ENCODE measurements around the gene PC.
"Not testable (repeated sequence)": the region's sequence is repeated elsewhere in the genome, so short reads cannot be mapped to it uniquely, and the experiment has no call there.

The PC gene, protein sequence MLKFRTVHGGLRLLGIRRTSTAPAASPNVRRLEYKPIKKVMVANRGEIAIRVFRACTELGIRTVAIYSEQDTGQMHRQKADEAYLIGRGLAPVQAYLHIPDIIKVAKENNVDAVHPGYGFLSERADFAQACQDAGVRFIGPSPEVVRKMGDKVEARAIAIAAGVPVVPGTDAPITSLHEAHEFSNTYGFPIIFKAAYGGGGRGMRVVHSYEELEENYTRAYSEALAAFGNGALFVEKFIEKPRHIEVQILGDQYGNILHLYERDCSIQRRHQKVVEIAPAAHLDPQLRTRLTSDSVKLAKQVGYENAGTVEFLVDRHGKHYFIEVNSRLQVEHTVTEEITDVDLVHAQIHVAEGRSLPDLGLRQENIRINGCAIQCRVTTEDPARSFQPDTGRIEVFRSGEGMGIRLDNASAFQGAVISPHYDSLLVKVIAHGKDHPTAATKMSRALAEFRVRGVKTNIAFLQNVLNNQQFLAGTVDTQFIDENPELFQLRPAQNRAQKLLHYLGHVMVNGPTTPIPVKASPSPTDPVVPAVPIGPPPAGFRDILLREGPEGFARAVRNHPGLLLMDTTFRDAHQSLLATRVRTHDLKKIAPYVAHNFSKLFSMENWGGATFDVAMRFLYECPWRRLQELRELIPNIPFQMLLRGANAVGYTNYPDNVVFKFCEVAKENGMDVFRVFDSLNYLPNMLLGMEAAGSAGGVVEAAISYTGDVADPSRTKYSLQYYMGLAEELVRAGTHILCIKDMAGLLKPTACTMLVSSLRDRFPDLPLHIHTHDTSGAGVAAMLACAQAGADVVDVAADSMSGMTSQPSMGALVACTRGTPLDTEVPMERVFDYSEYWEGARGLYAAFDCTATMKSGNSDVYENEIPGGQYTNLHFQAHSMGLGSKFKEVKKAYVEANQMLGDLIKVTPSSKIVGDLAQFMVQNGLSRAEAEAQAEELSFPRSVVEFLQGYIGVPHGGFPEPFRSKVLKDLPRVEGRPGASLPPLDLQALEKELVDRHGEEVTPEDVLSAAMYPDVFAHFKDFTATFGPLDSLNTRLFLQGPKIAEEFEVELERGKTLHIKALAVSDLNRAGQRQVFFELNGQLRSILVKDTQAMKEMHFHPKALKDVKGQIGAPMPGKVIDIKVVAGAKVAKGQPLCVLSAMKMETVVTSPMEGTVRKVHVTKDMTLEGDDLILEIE

DNA sequence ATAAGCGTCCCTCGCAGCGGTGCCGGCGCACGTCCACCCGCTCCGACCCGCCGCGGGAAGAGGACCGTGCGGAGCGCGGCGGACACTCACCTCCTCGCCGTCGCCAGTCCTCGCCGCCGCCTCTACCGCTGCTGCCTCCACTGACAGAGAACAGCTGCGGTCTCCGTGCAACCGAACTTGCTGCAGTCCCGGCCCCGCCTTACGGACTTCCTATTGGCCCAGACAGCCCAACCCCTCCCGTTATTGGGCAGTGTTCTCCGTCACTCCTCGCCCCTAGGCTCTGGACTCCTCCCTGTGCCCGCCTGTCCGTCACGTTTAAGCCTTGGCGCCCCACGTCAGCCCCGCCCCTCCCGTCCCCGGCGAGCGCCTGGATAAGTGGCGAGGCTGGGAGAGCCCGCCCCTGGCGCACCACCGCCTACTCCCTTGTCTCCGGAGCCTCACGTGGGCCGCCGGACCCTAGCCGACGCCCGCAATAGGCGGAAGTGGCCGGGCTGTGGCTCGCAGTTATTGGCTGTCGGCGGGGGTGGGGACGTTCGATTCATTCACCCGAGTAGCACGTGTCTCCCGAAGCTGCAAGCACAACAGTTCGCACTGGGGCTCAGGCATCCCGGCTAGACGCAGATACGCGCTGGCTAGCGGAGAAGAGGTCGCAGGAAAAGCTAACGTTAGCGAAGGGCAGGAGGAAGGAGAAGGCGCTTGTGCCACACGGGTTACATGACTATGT lies at the start of gene PC:
Gene PC (minus strand): TSS at position 152 of the 724 bp plus-strand sequence. CDS start 86,224 bp downstream, outside the sequence.
- H3K4me3 ChIP-seq (ENCODE audit: low read depth, low read length), result peak within 1 kb of the TSS; percentile 86

DNA sequence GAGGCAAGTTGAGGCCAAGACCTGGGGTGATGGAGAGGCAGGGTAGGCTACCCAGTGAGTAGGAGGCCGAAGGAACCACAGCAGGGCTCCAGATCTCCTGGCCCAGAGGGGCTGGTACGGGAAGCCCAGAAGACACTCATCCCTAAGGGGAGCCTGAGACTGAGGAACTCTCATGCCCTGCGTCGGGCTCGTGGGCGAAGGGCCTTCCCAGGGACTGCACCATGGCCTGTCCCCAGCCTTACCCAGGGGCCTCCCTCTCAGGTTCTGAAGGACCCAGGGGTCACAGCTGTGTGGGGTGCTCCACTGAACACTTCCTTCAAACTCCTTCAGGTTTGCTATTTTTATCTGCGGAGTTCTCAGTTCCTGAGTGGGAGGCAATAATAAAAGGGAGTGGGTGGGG lies 48.9 kb upstream of the PC start:
- no peak overlapping the region for H3K4me3 ChIP-seq (ENCODE audit: low read depth, low read length)

DNA sequence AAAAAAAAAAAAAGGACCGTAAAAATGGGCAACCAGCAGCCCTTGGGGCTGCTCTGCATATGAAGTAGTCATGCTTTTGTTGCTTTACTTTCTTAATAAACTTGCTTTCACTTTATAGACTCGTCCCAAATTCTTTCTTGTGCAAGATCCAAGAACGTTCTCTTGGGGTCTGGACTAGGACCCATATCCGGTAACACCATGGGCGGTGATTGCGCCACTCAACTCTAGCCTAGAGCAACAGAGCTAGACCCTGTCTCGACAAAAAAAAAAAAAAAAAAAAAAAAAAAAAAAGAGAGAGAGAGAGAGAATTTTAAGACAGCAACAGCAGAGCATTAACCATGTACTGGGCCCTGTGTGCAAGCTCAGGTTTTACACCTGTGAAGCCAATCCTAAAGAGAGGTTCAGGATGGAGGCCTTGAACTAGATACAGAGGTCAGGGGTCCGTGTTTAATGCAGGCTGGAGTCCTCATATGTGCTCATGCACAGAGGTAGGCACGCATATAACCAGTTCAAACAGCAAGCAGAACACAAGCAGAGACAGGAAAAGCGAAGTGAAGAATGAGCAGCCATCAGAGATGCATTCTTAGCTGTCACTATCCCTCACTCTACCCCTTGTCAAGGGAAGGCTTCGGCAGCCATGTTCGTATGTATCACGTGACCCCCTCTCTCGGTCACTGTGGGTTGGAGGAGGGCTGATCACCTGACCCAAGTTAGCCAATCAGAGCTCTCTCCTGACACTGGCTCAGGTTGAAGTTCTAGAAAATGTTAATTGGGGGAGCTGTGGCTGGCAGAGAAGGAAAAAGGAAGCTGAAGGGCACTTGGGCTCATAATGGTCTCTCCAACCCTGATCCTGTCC lies 48.1 kb upstream of the PC start:
- H3K4me3 ChIP-seq (ENCODE audit: low read depth, low read length), result no peak overlapping the region

GRCh38 chr11:67005200-67005599 lies 47.0 kb upstream of the PC start:
- H3K4me3 ChIP-seq (ENCODE audit: low read depth, low read length), result not testable (repeated sequence)

GRCh38 chr11:67002921-67003411 lies 44.8 kb upstream of the PC start:
- no peak overlapping the region for H3K4me3 ChIP-seq (ENCODE audit: low read depth, low read length)

- H3K4me3 ChIP-seq (ENCODE audit: low read depth, low read length), result no peak overlapping the region
Observed at GRCh38 chr11:67002297-67002913, 44.2 kb upstream of the PC start.

DNA sequence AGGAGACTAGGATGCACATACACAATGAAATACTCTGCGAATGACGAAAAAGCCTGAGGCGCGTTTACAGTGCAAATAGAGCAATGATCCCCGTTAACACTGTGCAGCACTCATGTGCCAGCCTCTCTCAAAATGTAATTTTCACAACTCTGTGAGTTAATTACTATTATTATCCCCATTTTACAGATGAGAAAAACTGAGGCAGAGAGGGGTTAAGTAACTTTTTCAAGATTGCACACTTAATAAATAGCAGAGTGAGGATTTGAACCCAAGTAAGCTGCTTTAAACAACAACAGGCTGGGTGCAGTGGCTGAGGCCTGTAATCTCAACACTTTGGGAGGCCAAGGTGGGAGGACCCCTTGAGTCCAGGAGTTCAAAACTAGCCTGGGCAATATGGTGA lies 43.1 kb upstream of the PC start:
- no peak overlapping the region for H3K4me3 ChIP-seq (ENCODE audit: low read depth, low read length)

DNA sequence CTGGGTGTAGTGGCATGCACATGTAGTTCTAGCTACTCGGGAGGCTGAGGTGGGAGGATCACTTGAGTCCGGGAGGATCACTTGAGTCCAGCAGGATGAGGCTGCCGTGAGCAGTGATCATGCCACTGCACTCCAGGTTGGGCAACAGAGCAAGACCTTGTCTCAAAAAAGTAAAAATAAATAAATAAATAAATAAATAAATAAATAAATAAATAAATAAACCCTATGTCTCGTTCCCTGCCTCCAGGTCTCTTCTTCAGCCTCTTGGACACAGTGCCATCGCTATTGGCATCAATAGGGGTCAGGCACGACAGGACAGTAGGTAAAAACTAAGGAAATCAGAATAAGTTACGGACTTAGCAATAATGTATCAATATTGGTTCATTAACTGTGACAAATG lies 41.4 kb upstream of the PC start:
- no peak overlapping the region for H3K4me3 ChIP-seq (ENCODE audit: low read depth, low read length)

DNA sequence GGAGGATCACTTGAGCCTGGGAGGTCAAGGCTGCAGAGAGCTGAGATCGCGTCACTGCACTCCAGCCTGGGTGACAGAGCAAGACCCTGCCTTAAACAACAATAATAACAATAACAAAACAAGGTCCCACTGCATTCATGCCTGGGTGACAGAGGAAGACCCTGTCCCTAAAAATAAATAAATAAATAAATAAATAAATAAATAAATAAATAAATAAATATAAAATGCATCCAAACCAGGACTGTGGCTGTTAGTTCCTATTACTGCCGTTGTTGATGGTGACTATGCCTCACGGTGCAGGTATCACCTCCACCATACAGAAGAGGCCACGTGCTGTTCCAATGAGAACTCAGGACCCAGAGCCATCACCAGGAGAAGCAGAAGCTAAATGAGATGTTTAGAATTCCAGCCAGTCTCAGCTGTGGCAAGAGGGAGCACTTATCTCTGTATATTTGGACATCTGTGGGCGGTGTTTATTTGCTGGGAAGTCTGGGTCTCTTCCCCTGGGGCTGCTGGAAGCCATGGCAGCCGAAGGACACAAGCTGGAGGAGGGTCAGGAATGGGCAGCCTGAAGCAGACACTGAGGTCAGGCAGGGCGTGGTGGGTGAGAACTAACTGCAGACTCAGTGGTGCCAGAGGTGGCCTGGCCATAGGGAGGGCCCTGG lies 38.6 kb upstream of the PC start:
- no peak overlapping the region for H3K4me3 ChIP-seq (ENCODE audit: low read depth, low read length)

GRCh38 chr11:66992041-66992440 lies 33.9 kb upstream of the PC start:
- H3K4me3 ChIP-seq (ENCODE audit: low read depth, low read length), result no peak overlapping the region

GRCh38 chr11:66989360-66989759 lies 31.2 kb upstream of the PC start:
- H3K4me3 ChIP-seq (ENCODE audit: low read depth, low read length), result not testable (repeated sequence)

DNA sequence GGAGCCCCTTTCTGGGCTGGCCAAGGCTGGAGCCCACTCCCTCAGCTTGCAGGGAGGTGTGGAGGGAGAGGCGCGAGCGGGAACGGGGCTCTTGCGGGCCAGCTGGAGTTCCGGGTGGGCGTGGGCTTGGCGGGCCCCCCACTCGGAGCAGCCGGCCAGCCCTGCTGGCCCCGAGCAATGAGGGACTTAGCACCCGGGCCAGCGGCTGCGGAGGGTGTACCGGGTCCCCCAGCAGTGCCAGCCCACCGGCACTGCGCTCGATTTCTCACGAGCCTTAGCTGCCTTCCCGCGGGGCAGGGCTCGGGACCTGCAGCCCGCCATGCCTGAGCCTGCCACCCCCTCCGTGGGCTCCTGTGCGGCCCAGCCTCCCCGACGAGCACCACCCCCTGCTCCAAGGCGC lies 30.6 kb upstream of the PC start:
- not testable (repeated sequence) for H3K4me3 ChIP-seq (ENCODE audit: low read depth, low read length)

GRCh38 chr11:66987924-66988637 lies 29.9 kb upstream of the PC start:
- H3K4me3 ChIP-seq (ENCODE audit: low read depth, low read length), result no peak overlapping the region

DNA sequence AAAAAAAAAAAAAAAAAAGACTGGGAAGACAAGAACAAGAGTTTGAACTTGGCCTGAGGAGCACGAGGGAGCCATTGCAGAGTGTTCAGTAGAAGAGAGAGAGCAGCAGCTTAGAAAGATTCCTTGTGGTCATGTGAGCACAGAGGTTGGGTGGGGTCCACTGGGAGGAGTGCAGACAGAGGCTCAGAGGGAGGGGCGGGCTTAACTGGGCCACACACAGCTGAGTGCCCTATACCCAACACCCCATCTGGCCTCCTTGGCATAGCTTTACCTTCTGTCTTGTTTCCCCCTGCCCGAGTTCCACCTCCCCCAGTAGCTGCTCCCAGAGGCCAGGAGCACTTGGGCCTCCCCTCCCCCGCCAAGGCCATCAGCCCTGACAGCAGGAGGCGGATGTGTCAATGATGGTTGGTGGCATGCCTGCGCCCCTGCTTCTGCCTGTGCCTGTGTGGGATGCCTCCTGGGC lies 29.0 kb upstream of the PC start:
- no peak overlapping the region for H3K4me3 ChIP-seq (ENCODE audit: low read depth, low read length)

GRCh38 chr11:66986178-66986545 lies 28.0 kb upstream of the PC start:
- H3K4me3 ChIP-seq (ENCODE audit: low read depth, low read length), result no peak overlapping the region

DNA sequence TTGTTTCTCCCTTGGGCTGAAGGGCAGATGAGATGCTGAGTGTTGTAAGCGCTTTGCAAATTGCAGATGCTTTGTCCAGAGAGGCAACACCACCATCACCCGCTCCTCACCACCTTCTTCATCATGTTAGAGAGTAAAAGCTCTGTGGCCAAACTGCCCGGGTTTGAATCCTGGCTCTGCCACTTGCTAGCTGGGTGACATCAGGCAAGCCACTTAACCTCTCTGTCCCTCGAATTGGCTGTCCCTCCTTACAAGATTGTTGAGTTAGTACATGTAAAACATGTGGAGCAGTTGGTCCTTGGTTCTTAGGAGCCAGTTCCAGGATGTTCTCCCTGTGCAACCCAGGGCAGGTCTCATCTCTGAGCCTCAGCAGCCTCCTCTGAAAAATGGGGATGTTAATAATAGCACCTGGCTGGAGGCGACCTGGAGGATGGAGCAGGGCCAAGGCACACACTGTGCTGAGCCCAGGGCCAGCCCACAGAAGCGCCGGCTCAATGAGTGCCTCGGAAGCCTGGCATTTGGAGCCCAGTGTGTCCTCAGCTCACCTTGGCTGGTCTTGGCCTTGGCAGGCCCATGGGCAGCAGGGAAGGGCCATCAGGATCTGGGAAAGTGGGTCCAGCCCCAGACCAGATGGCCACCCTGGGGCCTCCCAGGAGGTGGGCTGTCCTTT lies 27.5 kb upstream of the PC start:
- no peak overlapping the region for H3K4me3 ChIP-seq (ENCODE audit: low read depth, low read length)

GRCh38 chr11:66983275-66983924 lies 25.2 kb upstream of the PC start:
- no peak overlapping the region for H3K4me3 ChIP-seq (ENCODE audit: low read depth, low read length)
